Fibroblast of lung (primary cell): Measurements from ENCODE around the gene PTPRH. TPM values are rescaled to one million over a fixed set of nuclear protein-coding genes. Genes with fewer than 3 reads are reported as not detected.
A peak's percentile ranks its signal among the peaks of the same experiment; 100 is the strongest.

Experiments used
- DNase-seq, 2 donors: peaks; one replicate each; pipeline versions ENCODE4 v3.0.0 to v3.0.0-alpha.2; 2010; ENCODE audit warnings: low read depth in 2 of 2
- H2AFZ ChIP-seq: 2 replicates; pipeline ENCODE4 v1.5.1; 2012; ENCODE audit warnings: low read length, control low read depth, inconsistent platforms
- H3K27ac ChIP-seq: 2 replicates; pipeline ENCODE4 v1.5.1; 2011; ENCODE audit warnings: low read length, control low read depth; ENCODE audit not compliant: insufficient read depth
- H3K27me3 ChIP-seq: 2 replicates; pipeline ENCODE4 v1.5.1; 2011; ENCODE audit warnings: mild to moderate bottlenecking, low read length; ENCODE audit not compliant: control insufficient read depth, insufficient read depth
- H3K36me3 ChIP-seq: 2 replicates; pipeline ENCODE4 v1.5.1; 2011; ENCODE audit warnings: low read length; ENCODE audit not compliant: control insufficient read depth, insufficient read depth
- H3K4me1 ChIP-seq: 2 replicates; pipeline ENCODE4 v1.5.1; 2011; ENCODE audit warnings: low read length; ENCODE audit not compliant: control insufficient read depth, insufficient read depth; ENCODE audit errors: extremely low read depth
- H3K4me2 ChIP-seq: 2 replicates; pipeline ENCODE4 v1.5.1; 2011; ENCODE audit warnings: low read length, control low read depth; ENCODE audit not compliant: insufficient read depth; ENCODE audit errors: extremely low read depth
- H3K4me3 ChIP-seq, 4 experiments: fragments of 200-600 bp in 1 of 4; sonication (generic) in 1 of 4; replicated peaks in 1 of 4; 2 replicates each; pipeline ENCODE4 v1.5.1; 2011 to 2016; ENCODE audit warnings: low read length in 4 of 4, low read depth in 3 of 4, mild to moderate bottlenecking in 3 of 4, control low read depth in 2 of 4, inconsistent platforms in 1 of 4, mixed read lengths in 1 of 4; ENCODE audit not compliant: insufficient read depth in 1 of 4; ENCODE audit errors: control extremely low read depth in 1 of 4
- H3K79me2 ChIP-seq: 2 replicates; pipeline ENCODE4 v1.5.1; 2012; ENCODE audit warnings: mild to moderate bottlenecking, low read length, inconsistent platforms; ENCODE audit not compliant: control insufficient read depth, insufficient read depth
- H3K9ac ChIP-seq: 2 replicates; pipeline ENCODE4 v1.5.1; 2011; ENCODE audit warnings: mild to moderate bottlenecking, low read length, control low read depth; ENCODE audit not compliant: insufficient read depth
- H3K9me3 ChIP-seq: 2 replicates; pipeline ENCODE4 v1.5.1; 2012; ENCODE audit warnings: low read depth, low read length; ENCODE audit not compliant: control insufficient read depth, insufficient read depth
- H4K20me1 ChIP-seq: 2 replicates; pipeline ENCODE4 v1.5.1; 2011; ENCODE audit warnings: low read length; ENCODE audit not compliant: control insufficient read depth, insufficient read depth; ENCODE audit errors: extremely low read depth
- EZH2 ChIP-seq: IDR thresholded peaks from 2 replicates; pipeline ENCODE4 v1.5.1; 2012; ENCODE audit warnings: low read length, control low read depth, mild to moderate bottlenecking; ENCODE audit errors: missing control alignments
- polyA plus RNA-seq, 2 donors: library from polyadenylated mRNA; depleted of rRNA in 1 of 2; stranded (reverse) in 1 of 2; unstranded in 1 of 2; fragments of >200 nt; gene quantifications; 2 replicates each; pipeline ENCODE4 v1.2.1, GENCODE V29; 2011 to 2012; ENCODE audit warnings: missing spikeins in 1 of 2
- total RNA-seq: library from RNA; depleted of rRNA; stranded (reverse); fragments of >200 nt; gene quantifications from 2 replicates; pipeline ENCODE4 v1.2.1, GENCODE V29; 2014
- TF ChIP-seq, protein P1 (sequence below), 2 donors: IDR thresholded peaks in 1 of 2; conservative IDR thresholded peaks in 1 of 2; 1 replicate in 1 of 2; 2 replicates in 1 of 2; pipeline ENCODE4 v1.5.1; 2011 to 2012; ENCODE audit warnings: low read length in 2 of 2, control low read depth in 1 of 2, inconsistent platforms in 1 of 2, low read depth in 1 of 2, mild to moderate bottlenecking in 1 of 2

The PTPRH gene
- total and polyA plus RNA-seq, 2 donors (not counting 1 experiment from before 2014, with no cell fraction given) = 4.4 to 19.5 TPM

GRCh38 chr19:55251341-55252081 is 42.2 kb upstream of the PTPRH start:
- Histone ChIP-seq H2AFZ (no peak overlapping the region), H3K27me3 (no peaks in the 10 kb centered on the region), H3K4me2 (no peak overlapping the region), H3K4me1 (peaks cover 3% of the 10 kb centered on the region), H4K20me1 (peaks cover 3% of the 10 kb centered on the region), H3K4me3 (no peak overlapping the region), H3K27ac (no peak overlapping the region), H3K79me2 (peaks cover 96% of the 10 kb centered on the region), H3K9ac (no peak overlapping the region), H3K9me3 (no peaks in the 10 kb centered on the region), H3K36me3 (peaks cover 3% of the 10 kb centered on the region)
- DNase-seq = peak in 1 of 2 donors; percentile 67
- TF ChIP-seq, protein P1, sequence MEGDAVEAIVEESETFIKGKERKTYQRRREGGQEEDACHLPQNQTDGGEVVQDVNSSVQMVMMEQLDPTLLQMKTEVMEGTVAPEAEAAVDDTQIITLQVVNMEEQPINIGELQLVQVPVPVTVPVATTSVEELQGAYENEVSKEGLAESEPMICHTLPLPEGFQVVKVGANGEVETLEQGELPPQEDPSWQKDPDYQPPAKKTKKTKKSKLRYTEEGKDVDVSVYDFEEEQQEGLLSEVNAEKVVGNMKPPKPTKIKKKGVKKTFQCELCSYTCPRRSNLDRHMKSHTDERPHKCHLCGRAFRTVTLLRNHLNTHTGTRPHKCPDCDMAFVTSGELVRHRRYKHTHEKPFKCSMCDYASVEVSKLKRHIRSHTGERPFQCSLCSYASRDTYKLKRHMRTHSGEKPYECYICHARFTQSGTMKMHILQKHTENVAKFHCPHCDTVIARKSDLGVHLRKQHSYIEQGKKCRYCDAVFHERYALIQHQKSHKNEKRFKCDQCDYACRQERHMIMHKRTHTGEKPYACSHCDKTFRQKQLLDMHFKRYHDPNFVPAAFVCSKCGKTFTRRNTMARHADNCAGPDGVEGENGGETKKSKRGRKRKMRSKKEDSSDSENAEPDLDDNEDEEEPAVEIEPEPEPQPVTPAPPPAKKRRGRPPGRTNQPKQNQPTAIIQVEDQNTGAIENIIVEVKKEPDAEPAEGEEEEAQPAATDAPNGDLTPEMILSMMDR (conservative IDR thresholded peaks at IDR 0.05 in 1 of 2, IDR thresholded peaks at IDR 0.05 in 1 of 2; ENCODE audit: low read depth in 1 of 2, low read length in 2 of 2) = no peak
- no peak for TF ChIP-seq EZH2

GRCh38 chr19:55250262-55251036 is 41.1 kb upstream of the PTPRH start:
- H4K20me1 ChIP-seq = peaks cover 3% of the 10 kb centered on the region

DNA sequence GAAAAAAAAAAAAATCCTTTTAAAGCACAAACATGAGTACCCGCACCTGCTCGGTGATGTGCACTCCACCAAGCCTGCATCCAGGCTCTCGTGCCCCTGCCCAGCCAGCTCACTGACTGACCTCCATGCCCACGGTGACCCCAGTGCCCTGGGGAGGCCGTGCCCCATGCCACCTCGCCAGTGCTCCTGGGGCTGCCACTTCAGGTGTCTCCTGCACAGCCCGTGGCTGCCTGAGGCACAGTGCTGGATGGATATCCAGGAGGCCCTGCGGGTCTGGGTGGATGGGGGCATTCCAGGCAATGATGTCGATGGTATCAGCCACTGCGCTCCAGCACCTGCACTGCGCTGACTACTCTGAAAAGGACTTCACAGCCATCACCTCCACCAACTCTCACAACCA is 40.5 kb upstream of the PTPRH start:
- no peak overlapping the region for H3K9ac ChIP-seq
- H3K27ac ChIP-seq = no peak overlapping the region
- DNase-seq = no peak
- no peaks in the 10 kb centered on the region for H3K4me1 ChIP-seq
- H4K20me1 ChIP-seq = peaks cover 3% of the 10 kb centered on the region
- H3K27me3 ChIP-seq = no peaks in the 10 kb centered on the region
- H3K4me2 ChIP-seq = no peak overlapping the region
- no peaks in the 10 kb centered on the region for H3K9me3 ChIP-seq
- no peak overlapping the region for H3K4me3 ChIP-seq
- peaks cover 79% of the 10 kb centered on the region for H3K79me2 ChIP-seq
- no peak overlapping the region for H2AFZ ChIP-seq
- peaks cover 11% of the 10 kb centered on the region for H3K36me3 ChIP-seq
- TF ChIP-seq, protein P1 (conservative IDR thresholded peaks at IDR 0.05 in 1 of 2, IDR thresholded peaks at IDR 0.05 in 1 of 2; ENCODE audit: low read depth in 1 of 2, low read length in 2 of 2) = no peak
- no peak for TF ChIP-seq EZH2

More at GRCh38 chr19:55250262-55251036, 41.1 kb upstream of the PTPRH start:
- no peak for TF ChIP-seq EZH2
- no peak overlapping the region for H2AFZ ChIP-seq
- no peaks in the 10 kb centered on the region for H3K4me1 ChIP-seq
- DNase-seq = no peak
- peaks cover 86% of the 10 kb centered on the region for H3K79me2 ChIP-seq
- no peaks in the 10 kb centered on the region for H3K9me3 ChIP-seq
- H3K27me3 ChIP-seq = no peaks in the 10 kb centered on the region
- no peak overlapping the region for H3K27ac ChIP-seq
- H3K9ac ChIP-seq = no peak overlapping the region
- H3K4me2 ChIP-seq = no peak overlapping the region
- H3K36me3 ChIP-seq = peaks cover 8% of the 10 kb centered on the region
- H3K4me3 ChIP-seq = no peak overlapping the region
